Neural progenitor cell (in vitro differentiated cells): ENCODE results near the gene EIF2AK3. TPM values are rescaled to one million over a fixed set of nuclear protein-coding genes. Genes with fewer than 3 reads are reported as not detected.

Experiments
- DNase-seq: peaks from one replicate; pipeline ENCODE4 v3.0.0-alpha.2; 2016; ENCODE audit warnings: low spot score
- H2AFZ ChIP-seq: fragments of 200-600 bp; sonication (generic); replicated peaks from 2 replicates; pipeline ENCODE4 v1.6.1; 2016; ENCODE audit warnings: antibody characterized with exemption
- H3F3A ChIP-seq: fragments of 200-600 bp; sonication (generic); 2 replicates; pipeline ENCODE4 v1.6.1; 2016; ENCODE audit warnings: antibody characterized with exemption, low read depth
- H3K27ac ChIP-seq: fragments of 200-600 bp; sonication (generic); 2 replicates; pipeline ENCODE4 v1.5.1; 2016; ENCODE audit warnings: mild to moderate bottlenecking
- H3K27me3 ChIP-seq: fragments of 200-600 bp; sonication (generic); 2 replicates; pipeline ENCODE4 v1.6.1; 2016; ENCODE audit warnings: mild to moderate bottlenecking, moderate library complexity
- H3K36me3 ChIP-seq: fragments of 200-600 bp; sonication (generic); 2 replicates; pipeline ENCODE4 v1.5.1; 2016
- H3K4me1 ChIP-seq: fragments of 200-600 bp; sonication (generic); 2 replicates; pipeline ENCODE4 v1.6.1; 2016; ENCODE audit warnings: mixed run types
- H3K4me2 ChIP-seq: fragments of 200-600 bp; sonication (generic); 2 replicates; pipeline ENCODE4 v1.6.1; 2016
- H3K4me3 ChIP-seq: fragments of 200-600 bp; sonication (generic); 2 replicates; pipeline ENCODE4 v1.5.1; 2016
- H3K79me2 ChIP-seq: fragments of 200-600 bp; sonication (generic); 2 replicates; pipeline ENCODE4 v1.6.1; 2016; ENCODE audit warnings: low read depth
- H3K9ac ChIP-seq: fragments of 200-600 bp; sonication (generic); 2 replicates; pipeline ENCODE4 v1.6.1; 2016
- H3K9me3 ChIP-seq: fragments of 200-600 bp; sonication (generic); 2 replicates; pipeline ENCODE4 v1.5.1; 2016; ENCODE audit warnings: low read depth
- H4K20me1 ChIP-seq: fragments of 200-600 bp; sonication (generic); 2 replicates; pipeline ENCODE4 v1.6.1; 2016; ENCODE audit warnings: low read depth
- H3K27ac Mint-ChIP-seq: 3 replicates; pipeline ENCODE4 v1.8.0; 2021; ENCODE audit warnings: mixed read lengths
- H3K27me3 Mint-ChIP-seq: 2 replicates; pipeline ENCODE4 v1.8.0; 2022; ENCODE audit warnings: low read depth, mild to moderate bottlenecking, inconsistent platforms, moderate library complexity, mixed read lengths; ENCODE audit not compliant: insufficient read depth
- H3K36me3 Mint-ChIP-seq: 3 replicates; pipeline ENCODE4 v1.8.0; 2021; ENCODE audit warnings: mixed read lengths
- H3K4me1 Mint-ChIP-seq: 3 replicates; pipeline ENCODE4 v1.8.0; 2021; ENCODE audit warnings: mixed read lengths
- H3K4me3 Mint-ChIP-seq: 3 replicates; pipeline ENCODE4 v1.8.0; 2021; ENCODE audit warnings: mild to moderate bottlenecking, moderate library complexity, mixed read lengths
- H3K9me3 Mint-ChIP-seq: 3 replicates; pipeline ENCODE4 v1.8.0; 2020; ENCODE audit warnings: mixed read lengths
- CTCF ChIP-seq: fragments of 200-600 bp; sonication (generic); IDR thresholded peaks from 2 replicates; pipeline ENCODE4 v1.5.1; 2017; ENCODE audit warnings: antibody characterized with exemption, mild to moderate bottlenecking
- EZH2 ChIP-seq: fragments of 200-600 bp; sonication (generic); IDR thresholded peaks from 2 replicates; pipeline ENCODE4 v1.6.1; 2017; ENCODE audit warnings: antibody characterized with exemption, mild to moderate bottlenecking, moderate library complexity
- EZH2phosphoT487 ChIP-seq: fragments of 200-600 bp; sonication (generic); IDR thresholded peaks from 2 replicates; pipeline ENCODE4 v1.6.1; 2017; ENCODE audit warnings: antibody characterized with exemption
- total RNA-seq: library from RNA; depleted of rRNA; stranded (reverse); fragments of >200 nt; gene quantifications from 2 replicates; pipeline ENCODE4 v1.2.3, GENCODE V29; 2015; ENCODE audit warnings: low replicate concordance

The EIF2AK3 gene
- total RNA-seq, 1 donor from 2014 or later: 21.6 TPM

DNA sequence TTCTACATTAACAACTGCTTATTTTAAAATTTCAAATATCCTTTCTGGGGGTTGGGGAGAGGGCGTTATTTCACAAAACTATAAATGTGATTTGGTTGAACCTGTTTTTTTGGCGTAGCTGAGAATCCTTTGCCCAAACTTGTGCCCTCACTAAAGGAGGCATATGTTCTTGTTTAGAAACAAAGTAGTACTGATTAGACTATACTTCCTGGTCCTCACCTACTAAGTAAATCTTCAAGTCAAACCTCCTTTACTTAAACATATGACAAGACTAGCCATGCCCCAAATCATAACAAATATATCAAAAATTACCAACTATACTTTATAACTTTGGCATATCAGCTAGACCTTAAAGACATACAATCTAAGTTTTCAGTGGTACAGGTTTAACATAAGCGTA lies 5.8 kb downstream of the EIF2AK3 start:
- peaks cover 16% of the 10 kb centered on the region for H3K4me1 ChIP-seq
- H4K20me1 ChIP-seq: peaks cover 3% of the 10 kb centered on the region
- Mint-ChIP-seq H3K4me3 (no peak overlapping the region), H3K9me3 (no peaks in the 10 kb centered on the region), H3K4me1 (peaks cover 3% of the 10 kb centered on the region), H3K27me3 (peaks cover 2% of the 10 kb centered on the region), H3K36me3 (peaks cover 1% of the 10 kb centered on the region), H3K27ac (no peak overlapping the region)
- no peak overlapping the region for H3K27ac ChIP-seq
- no peak for DNase-seq
- H3K79me2 ChIP-seq: peaks cover 83% of the 10 kb centered on the region
- TF ChIP-seq CTCF (no peak), EZH2 (no peak), EZH2phosphoT487 (no peak)
- H3F3A ChIP-seq: peaks cover 4% of the 10 kb centered on the region
- H3K4me2 ChIP-seq: no peak overlapping the region
- H3K27me3 ChIP-seq: no peaks in the 10 kb centered on the region
- no peaks in the 10 kb centered on the region for H3K9me3 ChIP-seq
- no peak overlapping the region for H2AFZ ChIP-seq
- no peaks in the 10 kb centered on the region for H3K36me3 ChIP-seq
- H3K4me3 ChIP-seq: no peak overlapping the region
- no peak overlapping the region for H3K9ac ChIP-seq

DNA sequence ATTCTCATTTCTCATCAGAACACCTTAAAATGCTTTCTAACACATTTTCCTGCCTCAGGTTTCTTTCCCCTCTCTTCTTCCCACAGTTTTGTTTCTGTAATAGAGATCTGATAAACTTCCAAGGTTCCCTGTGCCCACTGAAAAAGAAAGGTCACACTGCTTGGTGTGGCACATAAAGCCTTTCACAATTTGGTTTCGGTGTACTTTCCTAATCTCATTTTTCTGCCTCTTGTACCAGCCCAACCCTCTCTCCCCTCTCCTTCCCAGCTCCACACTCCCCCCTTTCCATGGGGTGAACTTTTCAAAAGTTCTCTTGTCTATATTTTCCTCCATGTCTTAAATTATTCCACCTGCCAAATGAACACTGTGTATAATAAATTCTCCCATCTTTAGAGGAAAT lies 7.2 kb downstream of the EIF2AK3 start:
- peaks cover 82% of the 10 kb centered on the region for H3K79me2 ChIP-seq
- H3K4me3 ChIP-seq: no peak overlapping the region
- no peak for DNase-seq
- H2AFZ ChIP-seq: no peak overlapping the region
- H3K36me3 ChIP-seq: no peaks in the 10 kb centered on the region
- H3K9me3 Mint-ChIP-seq: no peaks in the 10 kb centered on the region
- no peak overlapping the region for H3K4me3 Mint-ChIP-seq
- H3K4me1 ChIP-seq: peaks cover 4% of the 10 kb centered on the region
- H3K27ac Mint-ChIP-seq: no peak overlapping the region
- H3K27me3 ChIP-seq: no peaks in the 10 kb centered on the region
- H3K9me3 ChIP-seq: no peaks in the 10 kb centered on the region
- no peak overlapping the region for H3K9ac ChIP-seq
- peaks cover 2% of the 10 kb centered on the region for H3K27me3 Mint-ChIP-seq
- H3F3A ChIP-seq: no peaks in the 10 kb centered on the region
- H3K27ac ChIP-seq: no peak overlapping the region
- peaks cover 1% of the 10 kb centered on the region for H3K36me3 Mint-ChIP-seq
- TF ChIP-seq EZH2: no peak
- TF ChIP-seq CTCF: no peak
- TF ChIP-seq EZH2phosphoT487: no peak
- peaks cover 3% of the 10 kb centered on the region for H3K4me1 Mint-ChIP-seq
- H4K20me1 ChIP-seq: peaks cover 3% of the 10 kb centered on the region
- no peak overlapping the region for H3K4me2 ChIP-seq

GRCh38 chr2:88615822-88616221 lies 11.4 kb downstream of the EIF2AK3 start:
- Histone ChIP-seq H3F3A (no peaks in the 10 kb centered on the region), H3K9ac (no peak overlapping the region), H3K4me3 (no peak overlapping the region), H4K20me1 (peaks cover 3% of the 10 kb centered on the region), H3K79me2 (peaks cover 41% of the 10 kb centered on the region), H3K9me3 (no peaks in the 10 kb centered on the region), H3K36me3 (no peaks in the 10 kb centered on the region), H3K4me2 (no peak overlapping the region), H3K4me1 (peaks cover 7% of the 10 kb centered on the region), H3K27me3 (no peaks in the 10 kb centered on the region), H3K27ac (no peak overlapping the region), H2AFZ (no peak overlapping the region)
- Mint-ChIP-seq H3K4me1 (peaks cover 3% of the 10 kb centered on the region), H3K4me3 (no peak overlapping the region), H3K27ac (no peak overlapping the region), H3K9me3 (no peaks in the 10 kb centered on the region), H3K27me3 (peaks cover 2% of the 10 kb centered on the region), H3K36me3 (no peaks in the 10 kb centered on the region)
- DNase-seq: no peak
- no peak for TF ChIP-seq EZH2phosphoT487
- no peak for TF ChIP-seq EZH2

GRCh38 chr2:88614497-88615157 lies 12.6 kb downstream of the EIF2AK3 start:
- H3K79me2 ChIP-seq: peaks cover 29% of the 10 kb centered on the region

More at GRCh38 chr2:88614497-88615157, 12.6 kb downstream of the EIF2AK3 start:
- no peaks in the 10 kb centered on the region for H3K9me3 ChIP-seq
- no peaks in the 10 kb centered on the region for H3F3A ChIP-seq
- H3K27ac ChIP-seq: no peak overlapping the region
- no peaks in the 10 kb centered on the region for H3K36me3 ChIP-seq
- H3K4me1 ChIP-seq: peaks cover 7% of the 10 kb centered on the region
- peaks cover 3% of the 10 kb centered on the region for H4K20me1 ChIP-seq
- no peaks in the 10 kb centered on the region for H3K27me3 ChIP-seq
- peaks cover 2% of the 10 kb centered on the region for H3K27me3 Mint-ChIP-seq
- no peak overlapping the region for H3K4me3 ChIP-seq
- H3K4me3 Mint-ChIP-seq: no peak overlapping the region
- no peaks in the 10 kb centered on the region for H3K9me3 Mint-ChIP-seq
- H3K4me1 Mint-ChIP-seq: no peaks in the 10 kb centered on the region
- no peak for TF ChIP-seq CTCF
- no peak for TF ChIP-seq EZH2
- no peak for TF ChIP-seq EZH2phosphoT487
- H2AFZ ChIP-seq: no peak overlapping the region
- H3K9ac ChIP-seq: no peak overlapping the region
- no peaks in the 10 kb centered on the region for H3K36me3 Mint-ChIP-seq
- no peak overlapping the region for H3K27ac Mint-ChIP-seq
- DNase-seq: no peak
- H3K4me2 ChIP-seq: no peak overlapping the region
